A549 treated with CORT108297 at 1 μM for 4 hours (cell line): ENCODE data around the gene HAND1. TPM values are rescaled to one million over a fixed set of nuclear protein-coding genes. Genes with fewer than 3 reads are reported as not detected.

ENCODE experiments used
- total RNA-seq: library from RNA; stranded (reverse); fragments of 200-300 nt; extraction: Qiagen RNA extraction; gene quantifications from 5 replicates; pipeline ENCODE4 v1.2.3, GENCODE V29; 2022

The HAND1 gene
- 0.12 to 0.26 TPM (median 0.18 TPM) in 5 replicates for total RNA-seq

GRCh38 chr5:154478224-154478565 is at the start of gene HAND1:
HAND1 (minus strand) TSS chr5:154478227; CDS start chr5:154478008, 219 bp downstream.

GRCh38 chr5:154445422-154446194 is 32.4 kb downstream of the HAND1 start, which contains the start of gene SAP30L:
SAP30L (plus strand) TSS chr5:154445997; CDS start chr5:154446605, 608 bp downstream.

Other genes with a start within 250 kb of the HAND1 start
- 28.1 to 32.1 TPM (median 29.1 TPM) in 5 replicates for gene SAP30L, start 32.2 kb downstream of the HAND1 start, total RNA-seq